ENCODE measurements around the gene MUL1.
"Not testable (repeated sequence)": the region's sequence is repeated elsewhere in the genome, so short reads cannot be mapped to it uniquely, and the experiment has no call there.

Gene MUL1

GRCh38 chr1:20511518-20512428 lies 3.8 kb upstream of the MUL1 start:
- no peak for DNase-seq

- no peak for DNase-seq
These were observed 440 bp upstream of the MUL1 start for GRCh38 chr1:20508411-20508771.

DNA sequence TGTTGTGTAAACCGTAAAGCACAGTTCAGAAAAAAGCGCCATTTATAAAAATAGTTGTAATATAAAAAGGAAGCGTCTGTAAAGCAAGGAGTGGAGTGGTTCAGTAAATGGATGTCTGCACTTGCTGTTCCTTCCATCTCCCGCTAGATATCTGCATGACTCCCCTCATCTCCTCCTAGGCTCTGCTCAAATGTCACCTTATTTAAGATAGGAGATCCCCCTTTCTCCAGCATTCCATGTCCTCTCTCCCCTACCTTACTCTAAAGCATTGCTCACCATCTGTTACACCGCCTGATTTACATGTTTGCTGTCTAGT lies 745 bp downstream of the MUL1 start:
- DNase-seq = no peak

DNA sequence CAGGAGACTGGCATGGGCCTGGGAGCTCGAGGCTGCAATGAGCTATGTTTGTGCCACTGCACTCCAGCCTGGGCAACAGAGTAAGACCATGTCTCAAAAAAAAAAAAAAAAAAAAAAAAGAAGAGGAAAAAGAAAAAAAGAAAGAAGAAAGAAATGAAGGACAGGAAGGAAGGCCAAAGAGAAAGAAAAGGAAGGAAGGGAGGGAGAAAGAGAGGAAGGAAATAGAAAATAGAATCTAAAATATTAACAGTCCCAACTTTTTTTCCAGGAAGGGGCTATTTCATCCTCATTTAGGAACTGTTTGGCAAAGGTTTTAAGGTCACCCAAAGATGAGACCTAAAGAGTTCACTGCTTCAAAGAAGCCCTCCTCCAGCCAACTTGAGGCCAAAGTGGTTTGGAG lies 2.5 kb downstream of the MUL1 start:
- no peak for DNase-seq

- no peak for DNase-seq
These were observed 7.2 kb downstream of the MUL1 start for GRCh38 chr1:20500716-20501115.

GRCh38 chr1:20499718-20500117 lies 8.2 kb downstream of the MUL1 start:
- DNase-seq = no peak

GRCh38 chr1:20499105-20499504 lies 8.8 kb downstream of the MUL1 start:
- DNase-seq = no peak

- no peak for DNase-seq
These were observed 9.8 kb downstream of the MUL1 start for GRCh38 chr1:20498116-20498515.

DNA sequence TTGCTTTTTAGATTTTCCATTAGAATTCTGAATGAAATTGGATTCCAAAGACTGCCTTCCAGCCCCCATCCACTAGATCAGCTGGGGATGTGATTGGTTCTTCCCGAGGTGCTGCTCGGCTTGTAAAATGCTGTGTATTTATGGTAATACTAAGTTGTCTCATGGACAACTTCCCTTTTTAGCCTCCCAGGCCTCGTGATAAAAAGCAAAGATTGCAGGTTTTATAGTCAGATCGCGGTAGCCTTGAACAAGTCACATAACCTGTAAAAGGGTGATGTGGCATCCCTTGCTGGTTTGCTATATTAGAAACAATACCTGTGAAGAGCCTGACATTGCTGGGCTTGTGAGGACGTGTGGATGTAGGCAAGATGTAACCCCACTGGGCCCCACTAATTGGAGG lies 10.4 kb downstream of the MUL1 start:
- no peak for DNase-seq

GRCh38 chr1:20496725-20497383 lies 11.1 kb downstream of the MUL1 start:
- not testable (repeated sequence) for DNase-seq

- DNase-seq = no peak
These were observed 11.7 kb downstream of the MUL1 start for GRCh38 chr1:20496241-20496661.

DNA sequence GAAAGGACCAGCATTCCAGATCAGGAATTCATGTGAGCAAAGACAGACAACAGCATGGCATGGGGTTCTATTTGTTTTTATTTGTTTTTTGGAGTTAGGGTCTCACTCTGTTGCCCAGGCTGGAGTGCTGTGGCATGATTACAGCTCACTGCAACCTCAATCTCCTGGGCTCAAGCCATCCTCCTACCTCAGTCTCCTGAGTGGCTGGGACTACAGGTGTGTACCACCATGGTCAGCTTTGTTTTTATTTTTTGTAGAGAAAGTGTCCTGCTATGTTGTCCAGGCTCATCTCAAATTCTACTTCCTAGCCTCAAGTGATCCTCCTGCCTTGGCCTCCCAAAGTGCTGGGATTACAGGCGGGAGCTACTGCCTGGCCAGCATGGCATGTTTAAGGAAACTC lies 12.3 kb downstream of the MUL1 start:
- no peak for DNase-seq

DNA sequence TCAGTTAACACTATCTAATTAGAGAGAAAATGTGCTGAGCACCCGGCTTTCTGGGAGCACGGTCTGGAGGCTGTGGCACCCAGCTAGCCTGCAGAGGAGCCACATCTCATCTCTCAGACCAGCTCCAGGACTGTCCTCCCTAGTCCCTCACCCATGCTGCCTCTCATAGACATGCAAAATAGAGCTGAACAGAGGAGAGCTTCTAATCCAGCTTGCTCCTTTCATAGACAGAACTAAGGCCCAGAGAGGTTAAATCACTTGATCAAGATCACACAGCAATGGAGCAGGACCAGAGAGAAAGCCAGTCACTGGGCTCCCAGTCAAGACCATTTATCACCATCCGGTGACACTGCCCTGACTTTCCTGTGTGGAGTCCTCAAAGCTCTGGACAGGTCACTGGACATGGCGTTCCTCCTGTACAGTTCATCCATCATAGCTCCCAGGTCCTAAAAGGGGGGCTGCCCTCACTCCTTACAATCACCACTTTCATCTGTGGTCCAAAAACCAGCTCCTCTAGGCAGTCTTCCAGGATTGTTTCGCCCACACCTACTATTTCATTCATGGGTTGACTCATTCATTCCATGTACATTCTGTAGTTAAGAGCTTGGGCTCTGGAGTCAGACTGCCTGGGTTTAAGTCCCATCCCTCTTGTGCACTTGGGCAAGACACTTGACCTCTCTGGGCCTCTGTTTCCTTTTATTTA lies 13.2 kb downstream of the MUL1 start:
- no peak for DNase-seq

DNA sequence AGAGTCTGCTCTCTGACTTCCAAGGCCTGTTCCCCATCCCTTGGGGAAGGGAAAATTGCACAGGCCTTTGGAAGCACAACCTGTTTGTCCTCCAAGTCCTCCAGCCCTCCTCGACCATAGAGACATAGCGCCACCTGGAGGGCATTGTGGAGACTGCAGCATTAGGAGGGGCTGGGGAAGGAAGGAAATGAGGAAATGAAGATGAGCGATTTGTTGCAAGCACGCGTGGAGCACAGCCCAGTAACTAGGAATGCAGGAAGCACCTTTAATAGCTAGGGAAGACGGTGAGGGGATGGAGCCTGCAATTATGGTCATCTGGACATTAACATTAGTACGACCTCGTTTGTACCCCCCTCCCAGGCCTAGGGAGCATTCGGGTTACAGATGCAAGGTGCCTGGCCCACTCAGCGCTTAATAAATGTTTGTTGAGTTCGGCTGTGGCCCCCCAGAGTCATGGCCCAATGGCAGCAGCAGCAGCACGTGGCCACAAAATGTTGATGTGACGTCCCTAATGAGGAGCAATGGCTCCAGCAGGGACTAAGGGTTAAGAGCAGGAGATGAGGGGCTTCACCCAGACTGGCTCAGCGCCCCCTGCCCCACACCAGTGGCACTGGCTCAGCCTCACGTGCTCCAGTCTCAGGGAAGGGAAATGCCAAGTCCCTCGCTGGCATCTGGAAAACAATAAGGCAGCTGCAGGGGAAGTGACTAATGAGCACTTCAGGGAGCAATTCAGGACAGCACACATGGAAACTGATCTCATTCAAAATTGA lies 13.9 kb downstream of the MUL1 start:
- DNase-seq = peak; percentile 43

GRCh38 chr1:20493309-20493708 lies 14.6 kb downstream of the MUL1 start:
- no peak for DNase-seq

GRCh38 chr1:20492751-20493150 lies 15.2 kb downstream of the MUL1 start:
- DNase-seq = no peak

GRCh38 chr1:20491866-20492265 lies 16.1 kb downstream of the MUL1 start:
- DNase-seq = no peak

DNA sequence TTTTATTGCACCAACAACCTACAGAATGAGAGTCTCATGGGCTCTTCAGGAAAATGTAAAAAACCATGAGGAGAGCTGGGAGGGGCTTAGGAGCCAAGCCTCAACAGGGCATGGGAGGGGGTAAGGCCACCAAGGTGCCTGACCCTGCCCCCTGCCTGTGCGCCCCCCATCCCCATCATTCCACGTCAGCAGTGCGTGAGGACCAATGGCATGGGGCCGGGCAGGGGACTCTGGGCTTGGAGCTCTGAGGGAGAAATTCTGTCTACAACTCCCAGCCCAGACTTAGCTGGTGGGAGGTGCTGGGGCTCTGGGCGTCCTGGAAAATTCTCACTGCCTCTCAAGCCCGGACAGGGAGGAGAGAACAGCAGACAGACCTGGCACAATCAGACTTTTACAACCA lies 16.8 kb downstream of the MUL1 start:
- DNase-seq = no peak

DNA sequence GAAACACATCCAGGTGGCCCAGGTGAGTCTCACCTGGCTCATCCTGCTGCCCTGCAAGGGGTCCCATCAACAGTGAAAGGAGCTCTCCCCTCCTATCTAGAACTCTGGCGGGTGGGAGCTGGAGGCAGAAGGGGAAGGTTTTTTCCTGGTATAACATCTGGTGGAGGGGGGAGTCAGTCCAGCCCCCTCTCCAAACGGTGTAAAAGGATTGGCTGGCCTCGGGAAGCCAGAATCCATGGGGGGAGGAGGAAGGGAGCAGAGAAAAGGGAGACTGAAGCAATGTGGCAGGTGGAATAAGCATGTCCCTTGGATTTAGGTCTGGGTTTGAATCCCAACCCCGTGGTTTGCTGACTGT lies 20.7 kb downstream of the MUL1 start:
- DNase-seq = no peak

DNA sequence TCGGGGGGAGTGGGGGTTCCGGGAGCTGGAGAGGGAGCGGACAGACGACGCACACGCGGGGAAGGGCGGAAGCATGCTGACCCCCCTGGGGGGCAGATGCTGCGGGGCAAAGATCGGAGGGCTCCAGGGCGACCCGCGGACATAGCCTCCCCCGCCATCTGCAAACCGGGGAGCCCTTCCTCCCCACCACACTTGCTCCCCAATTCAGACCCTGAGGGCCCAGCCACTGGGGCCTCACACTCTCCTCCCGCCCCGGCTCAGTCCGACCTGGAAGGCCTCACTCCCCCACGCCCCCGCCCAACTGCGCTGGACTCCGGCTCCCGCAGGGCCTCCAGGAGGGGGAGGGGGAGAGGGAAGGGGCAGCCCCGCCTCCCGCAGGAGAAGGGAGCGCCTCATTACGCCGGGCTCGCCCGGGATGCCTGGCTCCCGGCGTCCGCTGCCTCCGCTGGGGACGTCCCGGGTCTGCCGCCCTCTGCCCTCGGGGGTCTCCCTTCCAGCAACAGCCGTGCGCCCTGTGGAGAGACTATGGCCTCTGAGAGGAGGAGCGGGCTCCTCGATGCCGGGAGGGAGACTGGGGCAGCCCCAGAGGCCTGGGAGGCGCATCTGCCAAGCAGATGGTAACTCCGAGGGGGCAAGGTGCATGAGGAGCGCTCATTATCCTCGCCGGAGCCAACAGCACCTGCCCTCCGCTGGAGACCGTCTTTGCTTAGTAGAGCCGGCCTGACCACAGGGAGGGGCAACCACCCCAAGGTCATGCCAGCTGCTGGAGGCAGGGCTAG lies 21.3 kb downstream of the MUL1 start:
- no peak for DNase-seq

- DNase-seq = no peak
These were observed 22.2 kb downstream of the MUL1 start, which contains the start of gene CAMK2N1 for GRCh38 chr1:20485527-20486456. Gene CAMK2N1 (minus strand): TSS chr1:20486210. CDS start chr1:20485379, 831 bp downstream.

Data from NCI-H1048 (cell line).